ENCODE data around the gene ACP7.
"Not testable (repeated sequence)": the region's sequence is repeated elsewhere in the genome, so short reads cannot be mapped to it uniquely, and the experiment has no call there.

The ACP7 gene

DNA sequence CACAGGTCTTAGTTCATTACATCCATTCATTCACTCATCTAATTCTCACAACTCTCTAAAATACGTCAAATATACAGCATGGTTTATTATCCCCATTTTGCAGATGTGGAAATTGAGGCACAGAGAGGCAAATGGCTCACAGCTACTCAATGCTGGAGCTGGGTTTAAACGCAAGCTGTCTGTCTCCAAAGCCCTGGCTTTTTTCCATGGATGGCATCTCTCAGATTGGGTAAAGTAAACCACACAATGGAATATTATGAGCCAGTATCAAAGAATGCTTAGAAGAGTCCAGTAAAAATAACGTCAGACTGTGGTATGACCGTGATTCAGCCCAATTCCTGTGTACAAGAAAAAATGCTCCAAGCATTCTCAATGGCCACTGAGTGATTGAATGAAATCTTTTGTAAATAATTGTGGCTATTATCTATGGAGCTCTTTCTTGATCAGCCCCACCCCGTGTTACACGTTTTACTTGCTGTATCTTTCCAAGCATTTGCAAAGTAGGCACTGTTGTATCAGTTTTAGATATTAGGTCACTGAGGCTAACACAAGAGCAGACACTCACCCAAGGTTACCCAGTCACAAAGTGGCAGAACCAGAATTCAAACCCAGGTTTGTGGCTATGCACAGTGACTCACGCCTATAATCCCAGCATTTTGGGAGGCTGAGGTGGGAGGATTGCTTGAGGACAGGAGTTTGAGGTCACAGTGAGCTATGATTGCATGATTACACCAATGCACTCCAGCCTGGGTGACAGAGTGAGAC lies 5.5 kb upstream of the ACP7 start:
- DNase-seq, result no peak

DNA sequence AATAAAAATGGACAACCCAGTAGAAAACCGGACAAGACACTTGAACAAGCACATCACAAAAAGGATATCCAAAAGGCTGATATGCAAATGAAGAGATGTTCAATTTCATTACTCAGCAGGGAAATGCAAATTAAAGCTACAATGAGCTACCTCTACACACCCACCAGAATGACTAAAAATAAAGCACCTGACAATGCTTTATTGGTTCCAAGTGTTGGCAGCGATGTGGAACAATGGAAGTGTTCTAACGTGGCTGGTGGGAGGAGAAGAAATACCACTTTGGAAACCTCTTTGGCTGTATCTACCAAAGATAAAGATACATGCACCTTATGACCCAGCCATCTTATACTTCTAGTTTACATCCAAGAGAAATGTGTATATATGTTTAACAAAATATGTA lies 3.7 kb upstream of the ACP7 start:
- DNase-seq, result no peak

DNA sequence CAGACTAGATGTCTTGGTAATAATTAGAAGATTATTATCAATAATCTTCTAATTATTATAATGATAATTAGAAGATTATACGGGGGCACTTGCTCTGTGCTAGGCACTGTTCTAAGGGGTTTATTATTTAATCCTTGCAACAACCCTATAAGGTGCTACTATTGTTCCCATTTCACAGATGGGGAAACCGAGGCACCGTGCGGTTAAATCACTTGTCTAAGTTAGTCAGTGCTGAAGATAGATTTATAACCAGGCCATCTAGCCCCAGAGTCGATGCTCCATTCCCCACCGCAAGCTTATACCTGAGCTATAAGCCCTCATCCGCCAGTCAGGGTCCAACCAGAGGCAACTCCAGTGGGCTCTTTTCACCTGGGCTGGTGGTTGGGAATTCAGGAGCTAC lies 2.0 kb upstream of the ACP7 start:
- no peak for DNase-seq

DNA sequence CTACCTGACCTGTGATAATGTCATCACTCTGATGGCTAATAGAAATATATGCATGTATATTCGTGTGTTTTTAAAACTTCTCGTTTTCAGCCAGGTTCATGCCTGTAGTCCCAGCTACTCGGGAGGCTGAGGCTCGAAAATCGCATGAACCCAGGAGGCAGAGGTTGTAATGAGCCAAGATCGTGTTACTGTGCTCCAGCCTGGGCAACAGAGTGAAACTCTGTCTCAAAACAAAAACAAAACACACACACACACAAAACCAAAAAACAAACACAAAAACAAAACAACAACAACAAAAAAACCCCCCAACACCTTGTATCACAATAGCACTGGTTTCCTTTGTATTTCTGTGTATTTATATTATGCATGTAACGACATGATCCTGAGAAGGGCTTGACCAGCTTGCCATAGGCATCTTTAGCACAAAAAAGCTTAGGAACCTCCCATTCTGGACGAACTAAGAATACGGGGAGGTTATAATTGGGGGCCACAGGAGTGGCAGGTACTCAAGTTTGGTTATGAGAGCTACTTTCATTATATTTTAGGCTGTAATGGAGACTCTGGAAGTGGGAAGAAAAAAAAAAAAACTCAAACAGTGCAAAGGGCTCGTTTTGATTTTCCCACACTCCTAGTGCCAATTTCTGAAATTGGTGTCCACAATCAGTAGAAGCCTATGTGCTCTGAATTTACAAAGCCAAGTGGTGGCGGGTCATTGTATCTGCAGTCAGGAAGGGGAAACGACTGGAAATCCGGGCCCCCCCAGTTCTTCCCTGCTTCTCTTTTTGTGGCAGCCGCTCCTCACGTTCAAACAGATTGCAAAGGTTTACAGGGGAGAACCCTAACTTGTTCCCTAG lies 1.2 kb upstream of the ACP7 start:
- no peak for DNase-seq

DNA sequence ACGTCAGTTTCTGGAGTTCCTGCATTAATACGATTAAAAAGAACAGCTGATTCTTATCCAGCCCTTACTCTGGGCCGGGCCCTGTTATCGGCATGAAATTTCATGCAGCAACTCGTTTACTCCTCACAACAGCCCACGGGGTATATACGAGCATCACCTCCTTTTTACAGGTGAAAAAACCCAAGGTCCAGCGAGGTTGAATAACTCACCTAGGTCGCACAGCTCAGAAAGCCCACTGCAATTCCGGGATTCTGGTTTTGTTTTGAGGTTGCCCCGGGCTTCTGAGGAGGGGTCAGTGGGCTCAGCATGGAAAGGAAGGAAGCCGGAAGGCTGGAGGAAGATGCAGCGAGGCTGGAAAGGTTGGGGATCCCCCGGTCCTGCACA lies 577 bp upstream of the ACP7 start:
- DNase-seq, result no peak

DNA sequence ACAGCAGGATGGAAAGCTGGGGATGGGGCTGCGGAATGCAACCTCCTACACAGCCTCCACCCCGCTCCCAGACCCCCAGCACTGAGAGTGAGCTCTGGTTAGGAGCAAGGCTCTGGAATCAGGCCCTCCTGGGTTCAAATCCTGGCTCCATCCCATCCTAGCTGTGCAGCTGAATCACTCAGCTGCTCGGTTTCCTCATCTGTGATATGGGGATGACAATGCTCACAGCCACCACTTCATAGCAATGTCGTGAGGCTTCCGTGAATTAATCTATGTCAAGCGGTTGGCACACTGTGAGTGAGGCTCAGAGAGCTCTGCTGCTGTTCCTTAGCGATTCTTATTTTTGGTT lies 538 bp downstream of the ACP7 start:
- DNase-seq, result no peak

DNA sequence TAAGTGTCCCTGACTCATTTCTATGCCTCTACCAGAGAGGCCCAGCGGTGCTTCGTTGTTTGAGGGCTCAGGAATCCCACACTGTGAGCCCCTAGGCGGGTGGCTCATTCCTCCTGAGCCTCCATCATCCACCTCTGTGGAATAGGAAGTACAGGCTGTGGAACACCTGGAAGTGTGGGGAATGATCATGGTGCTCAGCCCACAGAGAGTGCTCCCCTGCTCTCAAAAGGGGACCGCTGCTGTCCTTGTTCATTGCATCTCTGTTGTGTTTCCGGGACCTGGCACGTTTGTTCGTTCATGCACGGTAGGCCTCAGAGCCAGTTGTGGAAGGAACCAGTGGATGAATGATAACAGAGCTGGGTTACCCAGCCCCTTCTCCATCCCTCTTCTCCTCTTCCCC lies 1.2 kb downstream of the ACP7 start:
- DNase-seq, result no peak

DNA sequence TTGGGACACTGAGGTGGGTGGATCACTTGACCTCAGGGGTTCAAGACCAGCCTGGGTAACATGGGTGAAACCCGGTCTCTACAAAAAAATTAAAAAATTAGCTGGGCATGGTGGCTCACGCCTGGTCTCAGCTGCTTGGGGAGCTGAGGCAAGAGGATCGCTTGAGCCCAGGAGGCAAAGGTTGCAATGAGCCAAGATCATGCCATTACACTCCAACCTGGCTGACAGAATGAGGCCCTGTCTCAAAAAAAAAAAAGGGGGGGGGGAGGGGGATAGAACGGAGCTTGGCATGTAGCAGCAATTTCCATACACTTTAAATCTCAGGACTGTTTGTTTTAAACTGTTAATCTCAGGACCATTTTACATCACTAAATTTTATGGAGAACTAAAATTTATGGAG lies 2.2 kb downstream of the ACP7 start:
- no peak for DNase-seq

DNA sequence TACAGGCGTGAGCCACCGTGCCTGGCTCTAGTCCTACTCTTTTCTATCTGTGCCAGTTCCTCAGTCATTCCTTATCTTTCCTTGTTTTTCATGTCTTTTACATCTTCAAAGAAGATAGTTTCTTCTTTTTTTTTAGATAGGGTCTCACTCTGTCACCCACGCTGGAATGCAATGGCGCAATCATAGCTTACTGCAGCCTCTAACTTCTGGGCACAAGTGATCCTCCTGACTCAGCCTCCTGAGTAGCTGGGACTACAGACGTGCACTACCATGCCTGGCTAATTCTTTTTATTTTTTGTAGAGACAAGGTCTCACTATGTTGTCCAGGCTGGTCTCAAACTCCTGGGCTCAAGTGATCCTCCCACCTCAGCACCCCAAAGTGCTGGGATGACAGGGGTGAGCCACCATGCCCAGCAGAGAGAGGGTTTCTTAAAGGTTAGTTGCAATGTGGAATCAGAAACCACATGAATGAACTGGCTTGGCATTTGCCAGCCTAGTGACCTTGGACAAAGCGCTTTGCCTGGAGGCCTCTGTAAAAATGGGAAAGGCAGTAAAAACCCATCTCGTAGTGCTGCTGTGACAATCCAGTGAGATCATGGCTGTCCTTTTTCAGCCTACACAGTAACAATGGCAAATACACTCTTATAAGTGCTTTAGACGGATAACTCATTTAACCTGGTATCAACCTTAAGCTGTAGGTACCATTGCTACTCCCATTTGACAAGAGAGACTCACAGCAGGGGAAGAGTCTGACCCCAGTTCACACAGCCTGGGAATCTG lies 3.9 kb downstream of the ACP7 start:
- DNase-seq, result no peak

DNA sequence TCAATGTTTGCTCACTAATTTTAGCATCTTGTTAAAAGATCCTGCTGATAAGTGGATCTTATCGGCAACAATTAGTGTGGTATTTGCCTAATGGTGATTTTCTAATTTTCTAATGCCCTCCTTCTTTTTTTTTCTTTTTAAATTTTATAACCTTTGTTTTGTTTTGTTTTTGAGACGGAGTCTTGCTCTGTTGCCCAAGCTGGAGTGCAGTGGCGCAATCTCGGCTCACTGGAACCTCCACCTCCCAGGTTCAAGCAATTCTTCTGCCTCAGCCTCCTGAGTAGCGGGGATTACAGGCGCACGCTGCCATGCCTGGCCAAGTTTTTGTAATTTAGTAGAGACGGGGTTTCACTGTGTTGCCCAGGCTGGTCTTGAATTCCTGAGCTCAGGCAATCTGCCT lies 5.8 kb downstream of the ACP7 start:
- not testable (repeated sequence) for DNase-seq

DNA sequence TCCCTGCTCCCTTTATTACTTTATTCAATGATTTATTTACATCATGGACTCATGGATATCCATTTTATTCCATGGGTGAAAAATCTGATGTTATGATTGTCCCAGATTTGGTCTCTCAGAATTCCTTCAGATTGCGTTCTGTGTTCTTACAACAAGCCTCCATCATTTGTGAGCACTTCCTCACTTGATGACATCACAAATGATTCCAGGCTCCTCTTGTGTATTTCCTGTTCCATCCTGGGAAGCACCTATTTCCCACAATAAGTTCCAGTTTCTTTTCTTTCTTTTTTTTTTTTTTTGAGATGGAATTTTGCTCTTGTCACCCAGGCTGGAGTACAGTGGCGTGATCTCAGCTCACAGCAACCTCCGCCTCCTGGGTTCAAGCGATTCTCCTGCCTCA lies 6.7 kb downstream of the ACP7 start:
- DNase-seq, result no peak

DNA sequence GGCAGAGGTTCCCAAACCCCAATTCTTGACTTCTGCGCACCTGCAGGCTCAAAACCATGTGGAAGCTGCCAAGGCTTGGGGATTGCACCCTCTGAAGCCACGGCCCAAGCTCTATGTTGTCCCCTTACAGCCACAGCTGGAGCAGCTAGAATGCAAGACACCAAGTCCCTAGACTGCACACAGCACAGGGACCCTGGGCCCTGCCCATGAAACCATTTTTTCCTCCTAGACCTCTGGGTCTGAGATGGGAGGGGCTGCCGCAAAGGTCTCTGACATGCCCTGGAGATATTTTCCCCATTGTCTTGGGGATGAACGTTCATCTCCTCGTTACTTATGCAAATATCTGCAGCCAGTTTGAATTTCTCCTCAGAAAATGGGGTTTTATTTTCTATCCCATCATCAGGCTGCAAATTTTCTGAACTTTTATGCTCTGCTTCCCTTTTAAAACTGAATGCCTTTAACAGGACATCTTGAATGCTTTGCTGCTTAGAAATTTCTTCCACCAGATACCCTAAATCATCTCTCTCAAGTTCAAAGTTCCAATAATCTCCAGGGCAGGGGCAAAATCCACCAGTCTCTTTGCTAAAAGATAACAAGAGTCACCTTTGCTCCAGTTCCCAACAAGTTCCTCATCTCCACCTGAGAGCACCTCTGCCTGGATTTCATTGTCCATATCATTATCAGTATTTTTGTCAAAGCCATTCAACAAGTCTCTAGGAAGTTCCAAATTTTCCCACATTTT lies 11.8 kb downstream of the ACP7 start:
- DNase-seq, result not testable (repeated sequence)

DNA sequence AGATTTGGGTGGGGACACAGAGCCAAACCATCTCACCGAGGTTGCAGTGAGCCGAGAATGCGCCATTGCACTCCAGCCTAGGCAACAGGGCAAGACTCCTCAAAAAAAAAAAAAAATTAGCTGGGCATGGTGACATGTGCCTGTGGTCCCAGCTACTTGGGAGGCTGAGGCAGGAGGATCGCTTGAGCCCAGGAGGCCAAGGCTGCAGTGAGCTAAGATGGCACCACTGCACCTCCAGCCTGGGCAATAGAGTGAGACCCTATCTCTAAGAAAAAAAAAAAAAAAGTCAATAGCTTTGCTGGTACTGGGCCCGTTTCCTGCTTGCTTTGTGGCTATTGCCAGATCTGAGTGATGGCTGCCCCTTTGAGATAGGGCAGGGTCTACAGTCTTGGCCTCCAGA lies 13.1 kb downstream of the ACP7 start:
- DNase-seq, result no peak

DNA sequence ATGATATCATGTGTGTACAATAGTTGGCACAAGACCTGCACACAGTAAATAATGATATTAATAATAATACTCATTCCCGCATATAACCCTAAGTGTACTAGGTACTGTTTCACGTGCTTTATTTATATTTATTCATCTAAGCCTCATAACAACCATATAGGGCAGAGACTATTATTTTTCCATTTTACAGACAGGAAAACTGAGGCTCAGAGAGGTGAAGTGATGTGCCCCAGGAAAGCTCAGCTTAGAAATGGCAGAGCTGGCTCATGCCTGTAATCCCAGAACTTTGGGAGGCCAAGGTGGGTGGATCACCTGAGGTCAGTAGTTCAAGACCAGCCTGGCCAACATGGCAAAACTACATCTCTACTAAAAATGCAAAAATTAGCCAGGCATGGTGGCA lies 13.6 kb downstream of the ACP7 start:
- DNase-seq, result no peak

DNA sequence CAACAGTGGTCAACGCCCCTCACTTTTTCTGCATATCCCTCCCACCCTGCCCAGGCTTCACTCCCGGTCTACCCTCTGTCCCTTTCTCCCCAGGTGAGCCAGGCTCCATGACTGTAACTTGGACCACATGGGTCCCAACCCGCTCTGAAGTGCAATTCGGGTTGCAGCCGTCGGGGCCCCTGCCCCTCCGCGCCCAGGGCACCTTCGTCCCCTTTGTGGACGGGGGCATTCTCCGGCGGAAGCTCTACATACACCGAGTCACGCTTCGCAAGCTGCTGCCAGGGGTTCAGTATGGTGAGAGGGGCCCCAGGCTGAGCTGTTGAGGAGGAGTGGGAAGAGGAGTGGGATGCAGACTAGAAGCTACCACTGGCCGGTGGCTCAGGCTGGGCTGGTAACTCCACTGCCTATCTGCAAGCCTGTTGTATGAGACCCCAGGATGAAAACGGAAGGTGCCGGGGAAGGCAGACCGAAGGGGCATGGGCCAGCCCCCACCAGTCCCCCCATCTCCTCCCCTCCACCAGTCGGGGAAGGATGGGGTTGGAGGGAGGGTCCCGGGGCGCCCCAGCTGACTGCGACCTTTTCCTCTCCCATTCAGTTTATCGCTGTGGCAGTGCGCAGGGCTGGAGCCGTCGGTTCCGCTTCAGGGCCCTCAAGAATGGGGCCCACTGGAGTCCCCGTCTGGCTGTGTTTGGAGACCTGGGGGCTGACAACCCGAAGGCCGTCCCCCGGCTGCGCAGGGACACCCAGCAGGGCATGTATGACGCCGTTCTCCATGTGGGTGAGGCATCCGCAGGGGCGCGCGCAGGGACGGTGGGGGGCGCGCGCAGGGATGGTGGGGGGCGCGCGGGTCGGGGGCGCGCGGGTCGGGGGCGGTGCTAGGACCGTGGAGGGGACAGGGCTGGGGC lies 14.4 kb downstream of the ACP7 start:
- DNase-seq, result no peak

DNA sequence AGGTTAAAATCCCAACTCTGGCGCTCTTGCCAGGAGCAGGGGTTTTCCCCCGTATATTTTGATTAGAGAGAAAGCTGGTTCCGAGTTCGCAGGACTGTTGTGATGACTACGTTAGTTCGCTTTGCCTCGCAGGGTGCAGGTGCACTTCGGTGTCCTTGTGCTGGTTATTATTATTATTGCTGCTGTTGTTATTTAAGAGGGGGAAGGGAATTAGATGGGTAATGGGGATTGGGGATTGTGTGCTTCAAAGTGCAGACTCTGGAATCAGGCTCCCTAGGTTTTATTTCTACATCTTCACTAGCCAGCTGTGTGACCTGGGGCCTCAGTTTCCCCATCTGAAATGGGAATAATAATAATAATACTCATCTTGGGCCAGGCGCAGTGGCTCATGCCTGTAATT lies 15.2 kb downstream of the ACP7 start:
- DNase-seq, result no peak

DNA sequence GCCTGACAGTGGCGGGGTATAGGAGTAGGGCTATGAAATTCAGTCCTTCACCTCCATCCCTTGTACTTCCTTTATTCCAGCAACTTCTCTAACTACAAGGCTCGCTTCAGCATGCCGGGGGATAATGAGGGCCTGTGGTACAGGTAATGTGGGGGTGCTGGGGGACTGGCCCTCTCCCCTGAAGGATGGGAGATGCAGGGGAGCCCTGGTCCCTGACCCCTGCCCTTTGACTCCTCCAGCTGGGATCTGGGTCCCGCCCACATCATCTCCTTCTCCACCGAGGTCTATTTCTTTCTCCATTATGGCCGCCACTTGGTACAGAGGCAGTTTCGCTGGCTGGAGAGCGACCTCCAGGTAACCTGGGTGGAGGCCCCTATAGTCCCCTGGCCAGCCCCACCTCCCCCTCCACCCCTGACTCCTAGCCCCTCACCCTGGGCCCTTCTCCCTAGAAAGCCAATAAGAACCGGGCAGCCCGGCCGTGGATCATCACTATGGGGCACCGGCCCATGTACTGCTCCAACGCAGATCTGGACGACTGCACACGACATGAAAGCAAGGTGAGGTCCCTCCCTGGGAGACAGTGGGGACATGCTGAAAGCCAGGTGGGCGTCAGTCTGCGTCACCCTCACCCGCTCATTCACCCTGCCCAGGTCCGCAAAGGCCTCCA lies 16.5 kb downstream of the ACP7 start:
- no peak for DNase-seq

DNA sequence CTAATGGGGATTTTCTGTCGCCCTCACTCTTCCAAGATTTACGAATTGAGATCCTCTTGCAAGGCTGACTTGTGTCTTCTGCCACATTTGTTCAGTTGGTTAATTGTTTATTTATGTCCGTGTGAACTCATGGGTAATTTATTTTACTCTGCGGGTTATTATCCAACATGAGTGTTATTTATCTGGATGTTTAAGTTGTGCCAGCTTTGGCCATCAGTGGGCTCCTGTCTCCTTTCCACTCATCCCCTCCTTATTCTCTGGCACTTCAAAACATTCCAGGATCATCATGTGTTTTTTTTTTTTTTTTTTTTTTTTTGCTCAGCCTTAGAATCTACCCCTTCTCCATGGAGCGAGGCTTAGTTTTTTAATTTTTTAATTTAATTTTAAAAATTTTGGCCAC lies 19.0 kb downstream of the ACP7 start:
- no peak for DNase-seq

DNA sequence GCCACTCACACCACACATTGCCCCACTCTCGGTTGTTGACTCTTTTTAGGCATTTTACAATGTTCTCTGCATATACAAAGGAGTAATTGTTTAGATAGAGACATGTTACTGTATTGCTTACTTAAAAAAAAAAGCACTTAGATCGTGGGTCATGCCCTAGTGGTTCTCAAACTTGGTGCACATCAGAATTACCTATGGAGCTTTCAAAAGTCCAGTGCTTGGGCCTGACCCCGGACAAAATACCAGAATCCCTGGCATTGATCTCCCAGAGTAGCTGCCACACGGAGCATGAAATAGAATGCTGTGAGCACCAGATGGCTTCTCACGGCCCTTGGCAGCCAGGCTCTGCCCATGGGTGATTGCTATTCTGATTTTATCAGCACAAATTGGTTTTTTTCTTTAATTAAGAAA lies 20.0 kb downstream of the ACP7 start:
- DNase-seq, result no peak

DNA sequence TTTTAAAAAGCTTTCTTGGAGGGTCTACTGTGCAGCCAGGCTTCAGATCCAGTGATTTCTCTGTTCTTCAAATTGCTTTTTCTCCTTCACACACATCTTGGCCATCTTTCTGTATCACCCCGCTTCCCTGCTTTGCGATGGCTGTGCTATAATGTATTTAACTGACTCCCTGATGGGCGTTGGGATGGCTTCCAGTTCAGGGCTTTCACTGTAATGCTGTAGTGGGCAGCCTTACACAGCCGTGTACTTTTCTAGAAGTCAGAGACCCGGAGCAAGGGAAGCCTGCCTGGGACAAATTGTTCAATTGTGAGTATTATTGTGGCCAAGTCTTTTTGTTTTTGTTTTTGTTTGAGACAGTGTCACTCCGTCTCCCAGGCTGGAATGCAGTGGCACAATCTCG lies 22.0 kb downstream of the ACP7 start:
- DNase-seq, result no peak

DNA sequence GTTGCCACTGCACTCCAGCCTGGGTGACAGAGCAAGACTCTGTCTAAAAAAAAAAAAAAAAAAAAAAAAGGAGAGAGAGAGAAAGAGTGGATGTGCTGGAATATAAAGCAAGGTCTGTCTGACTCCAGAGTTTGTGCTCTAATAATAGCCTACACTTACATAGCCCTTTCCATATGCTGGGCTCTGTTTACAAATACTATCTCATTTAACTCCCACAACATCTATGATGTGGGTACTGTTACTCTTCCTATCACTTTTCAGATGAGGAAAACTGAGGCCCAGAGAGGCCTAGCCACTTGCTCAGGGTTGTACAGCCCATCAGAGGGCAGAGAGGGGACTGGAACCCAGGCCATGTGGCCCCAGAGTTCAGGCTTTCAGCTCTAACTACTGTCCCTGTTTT lies 25.5 kb downstream of the ACP7 start:
- no peak for DNase-seq

Data from CD4-positive, alpha-beta T cell treated with Interferon gamma for 1 hour (primary cell).